Measurements from ENCODE around the gene NOL3.

NOL3 gene

GRCh38 chr16:67137605-67138004 lies 32.7 kb upstream of the NOL3 start:
- no peak for TF ChIP-seq TCF12 (IDR thresholded peaks at IDR 0.05; ENCODE audit: low read depth)
- no peak for TF ChIP-seq CEBPB (IDR thresholded peaks at IDR 0.05)
- no peak for TF ChIP-seq FOXM1 (IDR thresholded peaks at IDR 0.05; ENCODE audit: borderline replicate concordance, low read depth)

- TF ChIP-seq USF1 (IDR thresholded peaks at IDR 0.05) (no peak), YY1 (IDR thresholded peaks at IDR 0.05; ENCODE audit: low read depth) (no peak), RAD21 (IDR thresholded peaks at IDR 0.05; ENCODE audit: low read depth) (no peak), EP300 (IDR thresholded peaks at IDR 0.05; ENCODE audit: borderline replicate concordance) (no peak), MAX (IDR thresholded peaks at IDR 0.05) (no peak), EGR1 (IDR thresholded peaks at IDR 0.05) (no peak), TEAD4 (IDR thresholded peaks at IDR 0.05) (no peak), TCF12 (IDR thresholded peaks at IDR 0.05; ENCODE audit: low read depth) (no peak), CEBPB (IDR thresholded peaks at IDR 0.05) (no peak), NFIC (IDR thresholded peaks at IDR 0.05) (no peak), FOXM1 (IDR thresholded peaks at IDR 0.05; ENCODE audit: borderline replicate concordance, low read depth) (no peak), CREB1 (IDR thresholded peaks at IDR 0.05; ENCODE audit: low read depth) (no peak), REST (IDR thresholded peaks at IDR 0.05; ENCODE audit: low read depth) (no peak), TAF1 (IDR thresholded peaks at IDR 0.05; ENCODE audit: low read depth) (no peak), ZBTB7A (IDR thresholded peaks at IDR 0.05; ENCODE audit: low read depth) (no peak)
These were observed 28.9 kb upstream of the NOL3 start for GRCh38 chr16:67141391-67141790.

- TF ChIP-seq TAF1 (IDR thresholded peaks at IDR 0.05; ENCODE audit: low read depth), result no peak
- TF ChIP-seq MAX (IDR thresholded peaks at IDR 0.05), result no peak
- TF ChIP-seq REST (IDR thresholded peaks at IDR 0.05; ENCODE audit: low read depth), result no peak
- TF ChIP-seq TCF12 (IDR thresholded peaks at IDR 0.05; ENCODE audit: low read depth), result no peak
- no peak for TF ChIP-seq EP300 (IDR thresholded peaks at IDR 0.05; ENCODE audit: borderline replicate concordance)
- no peak for TF ChIP-seq EGR1 (IDR thresholded peaks at IDR 0.05)
- TF ChIP-seq NFIC (IDR thresholded peaks at IDR 0.05), result no peak
- no peak for TF ChIP-seq USF1 (IDR thresholded peaks at IDR 0.05)
- TF ChIP-seq FOXM1 (IDR thresholded peaks at IDR 0.05; ENCODE audit: borderline replicate concordance, low read depth), result no peak
- no peak for TF ChIP-seq CEBPB (IDR thresholded peaks at IDR 0.05)
- TF ChIP-seq ZBTB7A (IDR thresholded peaks at IDR 0.05; ENCODE audit: low read depth), result no peak
- no peak for TF ChIP-seq YY1 (IDR thresholded peaks at IDR 0.05; ENCODE audit: low read depth)
- no peak for TF ChIP-seq CREB1 (IDR thresholded peaks at IDR 0.05; ENCODE audit: low read depth)
- TF ChIP-seq RAD21 (IDR thresholded peaks at IDR 0.05; ENCODE audit: low read depth), result no peak
- no peak for TF ChIP-seq TEAD4 (IDR thresholded peaks at IDR 0.05)
These were observed 28.0 kb upstream of the NOL3 start for GRCh38 chr16:67142342-67142741.

GRCh38 chr16:67144943-67145342 lies 25.4 kb upstream of the NOL3 start:
- TF ChIP-seq CREB1 (IDR thresholded peaks at IDR 0.05; ENCODE audit: low read depth) (no peak), MAX (IDR thresholded peaks at IDR 0.05) (no peak), USF1 (IDR thresholded peaks at IDR 0.05) (no peak), YY1 (IDR thresholded peaks at IDR 0.05; ENCODE audit: low read depth) (no peak), TAF1 (IDR thresholded peaks at IDR 0.05; ENCODE audit: low read depth) (no peak), RAD21 (IDR thresholded peaks at IDR 0.05; ENCODE audit: low read depth) (no peak), TEAD4 (IDR thresholded peaks at IDR 0.05) (no peak), FOXM1 (IDR thresholded peaks at IDR 0.05; ENCODE audit: borderline replicate concordance, low read depth) (no peak), EP300 (IDR thresholded peaks at IDR 0.05; ENCODE audit: borderline replicate concordance) (no peak), CEBPB (IDR thresholded peaks at IDR 0.05) (no peak), EGR1 (IDR thresholded peaks at IDR 0.05) (no peak), NFIC (IDR thresholded peaks at IDR 0.05) (no peak), REST (IDR thresholded peaks at IDR 0.05; ENCODE audit: low read depth) (no peak), TCF12 (IDR thresholded peaks at IDR 0.05; ENCODE audit: low read depth) (no peak), ZBTB7A (IDR thresholded peaks at IDR 0.05; ENCODE audit: low read depth) (no peak)
